ENCODE results near the gene MOSPD3. TPM values are rescaled to one million over a fixed set of nuclear protein-coding genes. Genes with fewer than 3 reads are reported as not detected.

Gene MOSPD3
- total RNA-seq, 1 experiment from 2014 or later = 16.7 TPM

GRCh38 chr7:100629117-100629716 is 16.9 kb downstream of the MOSPD3 start:
- Histone ChIP-seq H4K5ac (ENCODE audit: insufficient read length, low read depth, low read length) (no peak overlapping the region), H4K91ac (ENCODE audit: insufficient read length, low read depth, low read length) (no peak overlapping the region), H3K18ac (ENCODE audit: insufficient read length, low read depth, low read length) (no peak overlapping the region), H3K27me3 (ENCODE audit: insufficient read depth, low read length) (peaks cover 3% of the 10 kb centered on the region; the same call in 1 of the 2 replicates), H3K9ac (ENCODE audit: extremely low read depth, insufficient read length, low read length) (no peak overlapping the region), H3K79me1 (ENCODE audit: insufficient read depth, low read depth, low read length, poor library complexity, severe bottlenecking) (no peaks in the 10 kb centered on the region), H3K4me2 (ENCODE audit: insufficient read depth, insufficient read length, low read length) (no peak overlapping the region), H3K4me1 (ENCODE audit: insufficient read depth, low read length) (no peaks in the 10 kb centered on the region), H3K56ac (ENCODE audit: insufficient read length, low read depth, low read length) (no peak overlapping the region), H3K27ac (ENCODE audit: insufficient read length, low read depth, low read length) (no peak overlapping the region), H2AK5ac (ENCODE audit: insufficient read length, low read length) (no peak overlapping the region), H2BK15ac (ENCODE audit: low read depth, low read length) (no peak overlapping the region), H2BK5ac (ENCODE audit: insufficient read length, low read length) (no peak overlapping the region), H2BK20ac (ENCODE audit: low read depth, low read length, poor library complexity, severe bottlenecking) (no peak overlapping the region), H3T11ph (ENCODE audit: low read length) (no peak overlapping the region), H3K14ac (ENCODE audit: insufficient read depth, low read length) (no peak overlapping the region), H3K9me3 (ENCODE audit: control insufficient read depth, low read depth, low read length) (no peaks in the 10 kb centered on the region), H3K79me2 (ENCODE audit: insufficient read depth, low read length) (no peaks in the 10 kb centered on the region), H4K20me1 (ENCODE audit: control insufficient read depth, insufficient read depth, insufficient read length) (no peaks in the 10 kb centered on the region), H4K8ac (replicated peaks; ENCODE audit: insufficient read length, low read depth, low read length) (no peak overlapping the region), H3K23ac (ENCODE audit: insufficient read length, low read depth, low read length) (no peak overlapping the region), H3K23me2 (ENCODE audit: insufficient read length, low read depth, low read length, poor library complexity, severe bottlenecking) (peaks cover 13% of the 10 kb centered on the region), H2BK12ac (ENCODE audit: insufficient read length, low read depth, low read length) (no peak overlapping the region), H2AFZ (ENCODE audit: low read length) (no peak overlapping the region), H2BK120ac (ENCODE audit: low read depth, low read length, poor library complexity, severe bottlenecking) (no peak overlapping the region), H3K4ac (ENCODE audit: low read depth, low read length) (no peak overlapping the region)
- H3K27ac Mint-ChIP-seq = no peak overlapping the region; a peak in 1 of 7 replicates
- no CpG with 5 or more reads among the region's 11 CpGs for WGBS (ENCODE audit: extremely low coverage, insufficient read length, low lambda C conversion rate)
- peak; percentile 85 for DNase-seq
- TF ChIP-seq, protein P1, sequence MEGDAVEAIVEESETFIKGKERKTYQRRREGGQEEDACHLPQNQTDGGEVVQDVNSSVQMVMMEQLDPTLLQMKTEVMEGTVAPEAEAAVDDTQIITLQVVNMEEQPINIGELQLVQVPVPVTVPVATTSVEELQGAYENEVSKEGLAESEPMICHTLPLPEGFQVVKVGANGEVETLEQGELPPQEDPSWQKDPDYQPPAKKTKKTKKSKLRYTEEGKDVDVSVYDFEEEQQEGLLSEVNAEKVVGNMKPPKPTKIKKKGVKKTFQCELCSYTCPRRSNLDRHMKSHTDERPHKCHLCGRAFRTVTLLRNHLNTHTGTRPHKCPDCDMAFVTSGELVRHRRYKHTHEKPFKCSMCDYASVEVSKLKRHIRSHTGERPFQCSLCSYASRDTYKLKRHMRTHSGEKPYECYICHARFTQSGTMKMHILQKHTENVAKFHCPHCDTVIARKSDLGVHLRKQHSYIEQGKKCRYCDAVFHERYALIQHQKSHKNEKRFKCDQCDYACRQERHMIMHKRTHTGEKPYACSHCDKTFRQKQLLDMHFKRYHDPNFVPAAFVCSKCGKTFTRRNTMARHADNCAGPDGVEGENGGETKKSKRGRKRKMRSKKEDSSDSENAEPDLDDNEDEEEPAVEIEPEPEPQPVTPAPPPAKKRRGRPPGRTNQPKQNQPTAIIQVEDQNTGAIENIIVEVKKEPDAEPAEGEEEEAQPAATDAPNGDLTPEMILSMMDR (conservative IDR thresholded peaks at IDR 0.05) = peak; percentile 74
- peaks cover 11 to 24% of the 10 kb centered on the region in 2 experiments for H3K4me1 Mint-ChIP-seq
- no peaks in the 10 kb centered on the region for H3K9me3 Mint-ChIP-seq
- H3K36me3 Mint-ChIP-seq (ENCODE audit: insufficient read depth in 1 of 3, low read depth in 3 of 3) = peaks cover 0 to 4% (median 0%) of the 10 kb centered on the region in 3 experiments; a peak in 1 of 7 replicates
- H3K4me3 Mint-ChIP-seq = peak overlapping the region in 1 of 2 experiments; percentile 17; a peak in 1 of 5 replicates
- peaks cover 62% of the 10 kb centered on the region for H3K27me3 Mint-ChIP-seq (ENCODE audit: low read depth)
